HPDE6-E6E7 (cell line): Measurements from ENCODE around the gene SCD5.

ENCODE experiments used
- DNase-seq: peaks from one replicate; pipeline ENCODE4 v3.0.0; 2011; ENCODE audit warnings: missing footprints; ENCODE audit errors: extremely low spot score

The SCD5 gene

GRCh38 chr4:82630079-82630478 is 168.5 kb downstream of the SCD5 start:
- DNase-seq, result no peak

GRCh38 chr4:82629238-82630000 is 169.2 kb downstream of the SCD5 start:
- DNase-seq, result no peak

GRCh38 chr4:82626251-82626868 is 172.2 kb downstream of the SCD5 start:
- DNase-seq, result no peak

GRCh38 chr4:82624819-82625218 is 173.8 kb downstream of the SCD5 start:
- DNase-seq, result no peak

GRCh38 chr4:82623121-82623683 is 175.4 kb downstream of the SCD5 start:
- DNase-seq, result no peak

- DNase-seq, result no peak
Measured at GRCh38 chr4:82621251-82621650, 177.3 kb downstream of the SCD5 start.

GRCh38 chr4:82620126-82620735 is 178.4 kb downstream of the SCD5 start:
- DNase-seq, result no peak

GRCh38 chr4:82618103-82618720 is 180.4 kb downstream of the SCD5 start:
- no peak for DNase-seq

GRCh38 chr4:82614838-82615449 is 183.7 kb downstream of the SCD5 start:
- no peak for DNase-seq

- no peak for DNase-seq
Measured at GRCh38 chr4:82613121-82613520, 185.5 kb downstream of the SCD5 start.

GRCh38 chr4:82611982-82612381 is 186.6 kb downstream of the SCD5 start:
- no peak for DNase-seq

- DNase-seq, result no peak
Measured at GRCh38 chr4:82611527-82611926, 187.1 kb downstream of the SCD5 start.

- DNase-seq, result no peak
Measured at GRCh38 chr4:82610041-82610440, 188.6 kb downstream of the SCD5 start.

- no peak for DNase-seq
Measured at GRCh38 chr4:82606622-82607021, 192.0 kb downstream of the SCD5 start.

GRCh38 chr4:82604522-82604921 is 194.1 kb downstream of the SCD5 start:
- DNase-seq, result no peak

- DNase-seq, result no peak
Measured at GRCh38 chr4:82601242-82602015, 197.2 kb downstream of the SCD5 start.

- DNase-seq, result no peak
Measured at GRCh38 chr4:82599336-82599735, 199.3 kb downstream of the SCD5 start.

- DNase-seq, result no peak
Measured at GRCh38 chr4:82594456-82594855, 204.1 kb downstream of the SCD5 start.

GRCh38 chr4:82593411-82593810 is 205.2 kb downstream of the SCD5 start:
- no peak for DNase-seq

GRCh38 chr4:82592639-82593038 is 206.0 kb downstream of the SCD5 start:
- DNase-seq, result no peak

- DNase-seq, result no peak
Measured at GRCh38 chr4:82591592-82591991, 207.0 kb downstream of the SCD5 start.
